ENCODE measurements around the gene KCNJ16. TPM values are rescaled to one million over a fixed set of nuclear protein-coding genes. Genes with fewer than 3 reads are reported as not detected.

KCNJ16 gene
- total RNA-seq, 1 experiment from 2014 or later, result 9.3 TPM

GRCh38 chr17:70100983-70101382 lies 26.0 kb downstream of the KCNJ16 start:
- CTCF ChIA-PET, result no interaction called here
- Mint-ChIP-seq H3K4me3 (ENCODE audit: unreplicated experiment) (no peak overlapping the region), H3K4me1 (ENCODE audit: low read depth, unreplicated experiment) (peaks cover 9% of the 10 kb centered on the region), H3K36me3 (ENCODE audit: insufficient read depth, unreplicated experiment) (peaks cover 12% of the 10 kb centered on the region), H3K27me3 (ENCODE audit: insufficient read depth, unreplicated experiment) (no peaks in the 10 kb centered on the region), H3K27ac (ENCODE audit: unreplicated experiment) (no peak overlapping the region), H3K9me3 (ENCODE audit: unreplicated experiment) (peaks cover 9% of the 10 kb centered on the region)
- TF ChIP-seq CTCF (IDR thresholded peaks at IDR 0.05; ENCODE audit: insufficient read depth in 1 of 2, low read depth in 1 of 2, low read length in 1 of 2, severe bottlenecking in 1 of 2, unreplicated experiment in 1 of 2), result peak; percentile 18 to 23
- H3K4me3 ChIP-seq (ENCODE audit: low read depth, low read length), result no peak overlapping the region
- intact Hi-C loops (cut with micrococcal nuclease; ENCODE audit: unreplicated experiment), result loop anchor here (2.0 kb wide), 3 partner anchors 72 to 532 kb away; no protein-coding TSS in a partner anchor
- H3K36me3 ChIP-seq (ENCODE audit: control insufficient read depth, insufficient read depth, low read length), result no peaks in the 10 kb centered on the region
- peak in 1 of 2 experiments; percentile 16 for DNase-seq
- no TSS peak for BruUV-seq (replicated peaks)
- no peaks in the 10 kb centered on the region for H3K4me1 ChIP-seq
- POLR2A ChIA-PET, result no interaction called here
- no peaks in the 10 kb centered on the region for H3K27me3 ChIP-seq (replicated peaks; ENCODE audit: control insufficient read depth, insufficient read depth, low read length)
- peaks cover 9% of the 10 kb centered on the region; the same call in 1 of the 2 replicates for H3K9me3 ChIP-seq

- H3K27me3 Mint-ChIP-seq (ENCODE audit: insufficient read depth, unreplicated experiment), result no peaks in the 10 kb centered on the region
- TF ChIP-seq CTCF (IDR thresholded peaks at IDR 0.05; ENCODE audit: insufficient read depth in 1 of 2, low read depth in 1 of 2, low read length in 1 of 2, severe bottlenecking in 1 of 2, unreplicated experiment in 1 of 2), result no peak
- H3K36me3 Mint-ChIP-seq (ENCODE audit: insufficient read depth, unreplicated experiment), result peaks cover 12% of the 10 kb centered on the region
- BruUV-seq (replicated peaks), result no TSS peak
- CTCF ChIA-PET, result no interaction called here
- no peak overlapping the region for H3K4me3 Mint-ChIP-seq (ENCODE audit: unreplicated experiment)
- Histone ChIP-seq H3K36me3 (ENCODE audit: control insufficient read depth, insufficient read depth, low read length) (no peaks in the 10 kb centered on the region), H3K4me3 (ENCODE audit: low read depth, low read length) (no peak overlapping the region), H3K9me3 (peaks cover 9% of the 10 kb centered on the region; the same call in 1 of the 2 replicates), H3K27me3 (replicated peaks; ENCODE audit: control insufficient read depth, insufficient read depth, low read length) (no peaks in the 10 kb centered on the region), H3K4me1 (no peaks in the 10 kb centered on the region)
- no peak for DNase-seq
- peaks cover 6% of the 10 kb centered on the region for H3K9me3 Mint-ChIP-seq (ENCODE audit: unreplicated experiment)
- peaks cover 9% of the 10 kb centered on the region for H3K4me1 Mint-ChIP-seq (ENCODE audit: low read depth, unreplicated experiment)
- no peak overlapping the region for H3K27ac Mint-ChIP-seq (ENCODE audit: unreplicated experiment)
- POLR2A ChIA-PET, result no interaction called here
- intact Hi-C loops (cut with micrococcal nuclease; ENCODE audit: unreplicated experiment), result no loop called here
Measured at GRCh38 chr17:70102531-70102930, 27.5 kb downstream of the KCNJ16 start.

- Mint-ChIP-seq H3K4me3 (ENCODE audit: unreplicated experiment) (no peak overlapping the region), H3K27me3 (ENCODE audit: insufficient read depth, unreplicated experiment) (no peaks in the 10 kb centered on the region), H3K36me3 (ENCODE audit: insufficient read depth, unreplicated experiment) (peaks cover 12% of the 10 kb centered on the region), H3K9me3 (ENCODE audit: unreplicated experiment) (no peaks in the 10 kb centered on the region), H3K4me1 (ENCODE audit: low read depth, unreplicated experiment) (no peaks in the 10 kb centered on the region), H3K27ac (ENCODE audit: unreplicated experiment) (no peak overlapping the region)
- Histone ChIP-seq H3K27me3 (replicated peaks; ENCODE audit: control insufficient read depth, insufficient read depth, low read length) (no peaks in the 10 kb centered on the region), H3K36me3 (ENCODE audit: control insufficient read depth, insufficient read depth, low read length) (no peaks in the 10 kb centered on the region), H3K4me1 (no peaks in the 10 kb centered on the region), H3K9me3 (no peaks in the 10 kb centered on the region), H3K4me3 (ENCODE audit: low read depth, low read length) (no peak overlapping the region)
- ChIA-PET POLR2A (no interaction called here), CTCF (no interaction called here)
- intact Hi-C loops (cut with micrococcal nuclease; ENCODE audit: unreplicated experiment), result no loop called here
- no peak for DNase-seq
- BruUV-seq (replicated peaks), result no TSS peak
- no peak for TF ChIP-seq CTCF (IDR thresholded peaks at IDR 0.05; ENCODE audit: insufficient read depth in 1 of 2, low read depth in 1 of 2, low read length in 1 of 2, severe bottlenecking in 1 of 2, unreplicated experiment in 1 of 2)
Measured at GRCh38 chr17:70104791-70105523, 29.9 kb downstream of the KCNJ16 start.
